ENCODE data around the gene TLL1. TPM values are rescaled to one million over a fixed set of nuclear protein-coding genes. Genes with fewer than 3 reads are reported as not detected.

The TLL1 gene
- total RNA-seq, 1 donor from 2014 or later = 7.9 TPM

DNA sequence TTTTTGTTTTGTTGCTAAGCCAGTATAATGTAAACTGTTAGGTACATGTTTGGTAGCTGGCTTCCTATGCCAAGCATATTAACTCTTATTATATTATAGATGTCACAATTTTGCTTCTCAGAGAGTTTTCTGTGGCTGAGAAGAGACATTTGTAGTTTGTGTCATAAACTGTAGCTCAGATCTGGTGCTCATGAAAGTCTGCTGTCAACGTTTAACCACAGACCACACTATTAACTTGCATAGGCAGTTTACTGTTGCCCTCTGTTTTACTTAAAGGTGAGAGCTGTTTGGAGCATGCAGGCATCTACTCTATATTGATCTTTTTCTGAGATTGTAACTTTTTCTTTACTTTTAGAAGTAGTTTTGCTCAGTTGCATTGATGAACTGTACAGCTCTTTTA lies 166.8 kb downstream of the TLL1 start:
- Histone ChIP-seq H3K27me3 (no peaks in the 10 kb centered on the region), H3K4me3 (no peak overlapping the region), H3K27ac (no peak overlapping the region), H3K4me1 (peaks cover 14% of the 10 kb centered on the region), H3K36me3 (no peaks in the 10 kb centered on the region), H3K9me3 (no peaks in the 10 kb centered on the region)
- TF ChIP-seq, protein P1, sequence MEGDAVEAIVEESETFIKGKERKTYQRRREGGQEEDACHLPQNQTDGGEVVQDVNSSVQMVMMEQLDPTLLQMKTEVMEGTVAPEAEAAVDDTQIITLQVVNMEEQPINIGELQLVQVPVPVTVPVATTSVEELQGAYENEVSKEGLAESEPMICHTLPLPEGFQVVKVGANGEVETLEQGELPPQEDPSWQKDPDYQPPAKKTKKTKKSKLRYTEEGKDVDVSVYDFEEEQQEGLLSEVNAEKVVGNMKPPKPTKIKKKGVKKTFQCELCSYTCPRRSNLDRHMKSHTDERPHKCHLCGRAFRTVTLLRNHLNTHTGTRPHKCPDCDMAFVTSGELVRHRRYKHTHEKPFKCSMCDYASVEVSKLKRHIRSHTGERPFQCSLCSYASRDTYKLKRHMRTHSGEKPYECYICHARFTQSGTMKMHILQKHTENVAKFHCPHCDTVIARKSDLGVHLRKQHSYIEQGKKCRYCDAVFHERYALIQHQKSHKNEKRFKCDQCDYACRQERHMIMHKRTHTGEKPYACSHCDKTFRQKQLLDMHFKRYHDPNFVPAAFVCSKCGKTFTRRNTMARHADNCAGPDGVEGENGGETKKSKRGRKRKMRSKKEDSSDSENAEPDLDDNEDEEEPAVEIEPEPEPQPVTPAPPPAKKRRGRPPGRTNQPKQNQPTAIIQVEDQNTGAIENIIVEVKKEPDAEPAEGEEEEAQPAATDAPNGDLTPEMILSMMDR (IDR thresholded peaks at IDR 0.05) = no peak
- no peak for TF ChIP-seq POLR2AphosphoS5 (IDR thresholded peaks at IDR 0.05; ENCODE audit: insufficient read depth in 1 of 2, low read depth in 1 of 2)
- TF ChIP-seq POLR2A (IDR thresholded peaks at IDR 0.05) = no peak
- no peak for DNase-seq (ENCODE audit: extremely low spot score in 2 of 2)
- intact Hi-C loops (cut with DNase I) = no loop called here

DNA sequence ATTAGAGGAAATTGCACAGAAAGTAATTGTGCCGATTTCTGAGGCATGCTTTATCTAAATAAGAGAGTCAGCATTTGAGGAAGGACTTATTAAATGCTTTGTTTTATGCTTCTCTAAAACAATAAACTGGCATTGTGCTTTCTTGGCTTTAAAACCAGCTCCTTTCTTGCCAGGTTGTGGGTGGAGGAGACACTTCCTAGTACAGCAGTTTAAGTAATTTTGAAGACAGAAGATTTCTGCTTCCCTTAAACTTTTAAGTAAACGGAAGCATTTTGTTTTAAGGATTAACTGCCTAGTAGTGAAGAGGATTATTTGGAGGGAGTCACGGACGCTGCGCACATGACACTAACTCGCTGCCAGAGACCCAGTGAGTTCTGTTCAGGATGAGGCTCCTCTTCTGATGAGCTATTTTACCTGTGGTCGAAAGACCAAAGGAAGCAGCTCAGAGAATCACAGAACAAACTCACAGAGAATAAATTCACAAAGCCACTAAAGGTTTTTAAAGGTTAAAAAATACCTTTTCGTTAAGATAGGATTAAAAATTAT lies 169.5 kb downstream of the TLL1 start:
- Histone ChIP-seq H3K9me3 (no peaks in the 10 kb centered on the region), H3K4me3 (no peak overlapping the region), H3K27ac (no peak overlapping the region), H3K4me1 (peaks cover 14% of the 10 kb centered on the region), H3K27me3 (no peaks in the 10 kb centered on the region), H3K36me3 (no peaks in the 10 kb centered on the region)
- TF ChIP-seq, protein P1 (IDR thresholded peaks at IDR 0.05) = no peak
- TF ChIP-seq POLR2A (IDR thresholded peaks at IDR 0.05) (no peak), POLR2AphosphoS5 (IDR thresholded peaks at IDR 0.05; ENCODE audit: insufficient read depth in 1 of 2, low read depth in 1 of 2) (no peak)
- intact Hi-C loops (cut with DNase I) = no loop called here
- no peak for DNase-seq (ENCODE audit: extremely low spot score in 2 of 2)

DNA sequence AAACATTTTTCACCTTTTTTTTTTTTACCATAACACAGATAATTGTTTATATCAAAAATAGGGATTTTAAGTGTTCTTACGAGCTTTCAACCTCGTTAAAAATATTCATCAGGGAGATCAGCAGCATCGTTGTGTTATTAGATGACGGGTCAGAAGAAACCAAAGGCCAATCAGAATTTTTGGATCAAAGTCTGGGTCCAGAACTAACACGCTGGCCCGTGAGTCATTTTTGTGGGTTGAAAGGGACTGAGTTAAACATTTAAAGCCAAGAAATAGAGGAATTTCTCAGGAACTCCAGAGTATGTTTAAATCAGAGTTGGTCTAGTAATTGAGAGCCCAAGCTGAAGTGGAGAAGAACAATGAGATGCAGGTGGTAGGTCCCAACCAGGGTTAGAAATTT lies 170.8 kb downstream of the TLL1 start:
- TF ChIP-seq POLR2AphosphoS5 (IDR thresholded peaks at IDR 0.05; ENCODE audit: insufficient read depth in 1 of 2, low read depth in 1 of 2) = no peak
- no peak for TF ChIP-seq POLR2A (IDR thresholded peaks at IDR 0.05)
- TF ChIP-seq, protein P1 (IDR thresholded peaks at IDR 0.05) = no peak
- no peak overlapping the region for H3K27ac ChIP-seq
- no peak overlapping the region for H3K4me3 ChIP-seq
- H3K4me1 ChIP-seq = peaks cover 14% of the 10 kb centered on the region
- no peak for DNase-seq (ENCODE audit: extremely low spot score in 2 of 2)
- no peaks in the 10 kb centered on the region for H3K36me3 ChIP-seq
- H3K27me3 ChIP-seq = no peaks in the 10 kb centered on the region
- intact Hi-C loops (cut with DNase I) = no loop called here
- no peaks in the 10 kb centered on the region for H3K9me3 ChIP-seq

DNA sequence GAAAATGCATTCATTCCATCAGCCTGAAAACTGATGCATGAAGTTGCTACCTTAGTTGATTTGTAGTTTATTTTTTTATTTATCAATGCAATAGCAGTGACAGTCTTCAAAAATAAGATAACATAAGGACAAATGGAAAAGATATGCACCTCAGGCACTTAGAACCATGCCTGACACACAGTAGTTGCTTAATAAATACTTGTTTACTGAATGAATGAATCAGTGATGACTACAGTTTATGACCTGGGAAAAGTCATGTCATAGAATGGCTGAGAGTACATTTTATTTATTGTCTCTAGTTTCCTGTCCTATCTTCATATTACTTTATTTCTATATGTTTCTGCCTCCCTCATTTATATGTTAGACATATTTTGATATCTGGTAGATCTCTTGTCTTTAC lies 171.8 kb downstream of the TLL1 start:
- TF ChIP-seq POLR2A (IDR thresholded peaks at IDR 0.05) = no peak
- TF ChIP-seq POLR2AphosphoS5 (IDR thresholded peaks at IDR 0.05; ENCODE audit: insufficient read depth in 1 of 2, low read depth in 1 of 2) = no peak
- TF ChIP-seq, protein P1 (IDR thresholded peaks at IDR 0.05) = no peak
- DNase-seq (ENCODE audit: extremely low spot score in 2 of 2) = no peak
- intact Hi-C loops (cut with DNase I) = no loop called here
- Histone ChIP-seq H3K36me3 (no peaks in the 10 kb centered on the region), H3K4me1 (peaks cover 14% of the 10 kb centered on the region), H3K4me3 (no peak overlapping the region), H3K27ac (no peak overlapping the region), H3K27me3 (no peaks in the 10 kb centered on the region), H3K9me3 (no peaks in the 10 kb centered on the region)

DNA sequence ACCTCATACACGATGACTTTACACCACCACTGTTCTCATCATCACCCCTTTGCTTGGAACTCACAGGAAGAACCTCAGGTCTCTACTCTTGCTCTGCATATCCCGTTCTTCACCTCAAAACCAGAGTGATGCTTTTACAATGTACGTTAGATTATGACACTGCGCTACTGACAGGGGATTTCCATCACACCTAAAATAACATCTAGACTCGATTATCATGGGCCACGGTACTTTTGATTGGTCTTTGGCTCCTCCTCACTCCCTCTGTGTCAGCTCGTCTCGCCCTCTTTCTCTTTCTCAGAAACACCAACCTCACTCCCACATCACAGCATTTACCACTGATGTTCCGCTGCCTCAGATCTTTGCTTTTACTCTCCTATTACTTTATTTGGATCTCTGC lies 172.4 kb downstream of the TLL1 start:
- no peak for DNase-seq (ENCODE audit: extremely low spot score in 2 of 2)
- Histone ChIP-seq H3K27me3 (no peaks in the 10 kb centered on the region), H3K9me3 (no peaks in the 10 kb centered on the region), H3K4me3 (no peak overlapping the region), H3K27ac (no peak overlapping the region), H3K36me3 (no peaks in the 10 kb centered on the region), H3K4me1 (peaks cover 14% of the 10 kb centered on the region)
- no peak for TF ChIP-seq POLR2A (IDR thresholded peaks at IDR 0.05)
- TF ChIP-seq, protein P1 (IDR thresholded peaks at IDR 0.05) = no peak
- no peak for TF ChIP-seq POLR2AphosphoS5 (IDR thresholded peaks at IDR 0.05; ENCODE audit: insufficient read depth in 1 of 2, low read depth in 1 of 2)
- intact Hi-C loops (cut with DNase I) = no loop called here

All from vagina (tissue), 2 donors.